Femur (tissue), 1 donor: ENCODE results near the gene CENPE.
"Not testable (repeated sequence)": the region's sequence is repeated elsewhere in the genome, so short reads cannot be mapped to it uniquely, and the experiment has no call there.

Experiments used
- DNase-seq: peaks from one replicate; pipeline ENCODE4 v3.0.0-alpha.2; 2017

The CENPE gene, protein sequence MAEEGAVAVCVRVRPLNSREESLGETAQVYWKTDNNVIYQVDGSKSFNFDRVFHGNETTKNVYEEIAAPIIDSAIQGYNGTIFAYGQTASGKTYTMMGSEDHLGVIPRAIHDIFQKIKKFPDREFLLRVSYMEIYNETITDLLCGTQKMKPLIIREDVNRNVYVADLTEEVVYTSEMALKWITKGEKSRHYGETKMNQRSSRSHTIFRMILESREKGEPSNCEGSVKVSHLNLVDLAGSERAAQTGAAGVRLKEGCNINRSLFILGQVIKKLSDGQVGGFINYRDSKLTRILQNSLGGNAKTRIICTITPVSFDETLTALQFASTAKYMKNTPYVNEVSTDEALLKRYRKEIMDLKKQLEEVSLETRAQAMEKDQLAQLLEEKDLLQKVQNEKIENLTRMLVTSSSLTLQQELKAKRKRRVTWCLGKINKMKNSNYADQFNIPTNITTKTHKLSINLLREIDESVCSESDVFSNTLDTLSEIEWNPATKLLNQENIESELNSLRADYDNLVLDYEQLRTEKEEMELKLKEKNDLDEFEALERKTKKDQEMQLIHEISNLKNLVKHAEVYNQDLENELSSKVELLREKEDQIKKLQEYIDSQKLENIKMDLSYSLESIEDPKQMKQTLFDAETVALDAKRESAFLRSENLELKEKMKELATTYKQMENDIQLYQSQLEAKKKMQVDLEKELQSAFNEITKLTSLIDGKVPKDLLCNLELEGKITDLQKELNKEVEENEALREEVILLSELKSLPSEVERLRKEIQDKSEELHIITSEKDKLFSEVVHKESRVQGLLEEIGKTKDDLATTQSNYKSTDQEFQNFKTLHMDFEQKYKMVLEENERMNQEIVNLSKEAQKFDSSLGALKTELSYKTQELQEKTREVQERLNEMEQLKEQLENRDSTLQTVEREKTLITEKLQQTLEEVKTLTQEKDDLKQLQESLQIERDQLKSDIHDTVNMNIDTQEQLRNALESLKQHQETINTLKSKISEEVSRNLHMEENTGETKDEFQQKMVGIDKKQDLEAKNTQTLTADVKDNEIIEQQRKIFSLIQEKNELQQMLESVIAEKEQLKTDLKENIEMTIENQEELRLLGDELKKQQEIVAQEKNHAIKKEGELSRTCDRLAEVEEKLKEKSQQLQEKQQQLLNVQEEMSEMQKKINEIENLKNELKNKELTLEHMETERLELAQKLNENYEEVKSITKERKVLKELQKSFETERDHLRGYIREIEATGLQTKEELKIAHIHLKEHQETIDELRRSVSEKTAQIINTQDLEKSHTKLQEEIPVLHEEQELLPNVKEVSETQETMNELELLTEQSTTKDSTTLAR (N-terminal part only)

DNA sequence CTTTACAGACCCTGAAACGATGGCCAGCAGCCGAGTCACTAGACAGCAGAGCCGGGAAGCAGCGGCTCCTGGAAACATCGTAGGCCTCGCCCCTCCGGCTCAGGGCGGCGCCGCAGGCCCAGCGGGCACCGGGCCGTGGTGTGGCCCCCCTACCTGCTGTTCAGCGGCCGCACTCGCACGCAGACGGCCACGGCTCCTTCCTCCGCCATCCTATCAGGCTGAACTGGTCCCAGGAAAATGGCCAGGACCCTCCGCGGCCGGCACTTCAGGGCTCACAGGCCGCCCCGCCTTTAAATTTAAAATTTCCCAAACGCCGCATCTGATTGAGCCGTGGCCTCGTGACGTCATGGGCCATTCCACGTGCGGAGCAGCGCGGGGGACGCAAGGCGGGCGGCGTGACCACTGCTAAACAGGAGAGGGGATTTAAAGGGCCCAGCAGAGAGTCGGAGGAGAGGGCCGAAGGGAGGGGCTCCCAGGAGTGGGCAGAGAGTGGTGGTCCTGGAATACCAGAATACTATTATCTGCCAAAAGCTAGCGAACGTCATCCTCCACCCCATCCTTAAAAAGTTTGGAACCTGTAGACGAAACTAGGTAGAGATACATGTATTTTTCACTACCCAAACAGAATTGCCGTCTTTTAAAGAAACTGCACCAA lies at the start of gene CENPE:
TSS of gene CENPE (minus strand) at position 233 of the 655 bp plus-strand sequence. CDS start at position 209, 24 bp downstream.
- DNase-seq, result peak; percentile 93

DNA sequence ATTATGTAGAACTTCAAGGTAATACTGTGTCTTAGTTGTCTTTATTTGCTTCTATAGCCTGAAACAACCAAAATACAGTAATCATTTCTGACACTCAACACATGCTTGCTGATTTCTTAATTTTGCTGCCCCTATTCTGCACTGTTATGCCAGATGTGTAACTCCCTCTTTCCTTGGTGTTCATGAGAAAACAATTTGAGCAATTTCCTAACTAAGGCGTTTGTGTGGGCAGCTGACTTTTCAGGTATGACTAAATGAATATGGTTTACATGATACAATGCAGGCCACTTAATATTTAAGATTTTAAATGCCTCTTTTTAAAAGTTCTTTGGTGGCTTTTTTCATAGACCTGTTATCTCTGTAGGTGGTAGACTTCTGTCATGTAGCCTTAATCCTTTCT lies 46.1 kb upstream of the CENPE start:
- no peak for DNase-seq

DNA sequence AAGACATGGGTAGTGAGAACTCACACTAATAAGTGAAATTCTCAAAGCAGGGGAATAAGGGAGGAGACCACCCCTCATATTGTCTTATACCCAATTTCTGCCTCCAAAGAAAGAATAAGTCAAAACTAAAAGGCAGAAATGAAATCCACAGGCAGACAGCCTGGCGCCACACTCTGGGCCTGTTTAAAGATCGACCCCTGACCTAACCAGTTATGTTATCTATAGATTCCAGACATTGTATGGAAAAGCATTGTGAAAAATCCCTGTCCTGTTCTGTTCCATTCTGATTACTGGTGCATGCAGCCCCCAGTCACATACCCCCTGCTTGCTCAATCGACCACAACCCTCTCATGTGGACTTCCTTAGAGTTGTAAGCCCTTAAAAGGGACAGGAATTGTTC lies 32.8 kb upstream of the CENPE start:
- not testable (repeated sequence) for DNase-seq

DNA sequence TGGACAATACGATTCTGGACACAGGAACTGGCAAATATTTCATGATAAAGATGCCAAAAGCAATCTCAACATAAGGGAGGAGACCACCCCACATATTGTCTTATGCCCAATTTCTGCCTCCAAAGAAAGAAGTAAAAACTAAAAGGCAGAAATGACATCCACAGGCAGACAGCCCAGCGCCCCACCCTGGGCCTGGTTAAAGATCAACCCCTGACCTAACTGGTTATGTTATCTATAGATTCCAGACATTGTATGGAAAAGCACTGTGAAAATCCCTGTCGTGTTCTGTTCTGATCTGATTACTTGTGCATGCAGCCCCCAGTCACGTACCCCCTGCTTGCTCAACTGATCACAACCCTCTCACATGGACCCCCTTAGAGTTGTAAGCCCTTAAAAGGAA lies 25.4 kb upstream of the CENPE start:
- DNase-seq, result not testable (repeated sequence)

DNA sequence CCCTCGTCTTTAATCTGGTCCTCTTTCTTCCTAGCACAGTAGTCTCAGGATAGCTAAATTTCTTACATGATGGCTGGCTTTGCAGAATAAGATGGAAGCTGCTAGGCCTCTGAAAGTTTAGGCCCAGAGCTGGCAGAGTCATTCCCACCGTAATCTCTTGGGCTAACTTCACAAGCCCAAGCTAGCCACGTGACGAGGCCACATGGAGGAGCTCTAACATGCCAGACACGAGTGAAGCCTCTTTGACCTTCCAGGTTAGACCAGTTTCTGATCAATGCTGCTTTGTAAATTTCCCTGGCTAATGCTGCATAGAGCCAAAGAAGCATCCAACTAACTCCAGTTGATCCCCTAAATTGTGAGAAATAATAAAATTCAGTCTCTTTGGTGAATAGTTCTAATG lies 9.5 kb upstream of the CENPE start:
- DNase-seq, result no peak

DNA sequence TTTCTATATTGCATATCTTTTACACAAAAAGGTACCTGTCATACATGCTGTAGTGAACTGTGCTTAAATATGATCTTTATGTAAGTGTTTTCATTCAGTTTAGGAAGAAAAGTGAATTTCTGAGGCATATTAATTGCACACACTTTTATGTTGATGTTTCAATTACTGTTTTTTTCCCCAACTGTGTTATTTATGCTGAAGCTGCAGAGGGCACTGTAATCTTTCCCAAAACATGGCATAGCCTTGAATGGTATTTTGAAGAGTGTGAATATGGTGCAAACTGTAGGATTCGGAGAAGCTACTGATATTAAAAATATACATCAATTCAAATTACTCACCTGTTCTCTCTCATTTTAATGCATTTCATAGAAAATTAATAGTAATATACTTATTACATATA lies 6.0 kb upstream of the CENPE start:
- DNase-seq, result no peak

DNA sequence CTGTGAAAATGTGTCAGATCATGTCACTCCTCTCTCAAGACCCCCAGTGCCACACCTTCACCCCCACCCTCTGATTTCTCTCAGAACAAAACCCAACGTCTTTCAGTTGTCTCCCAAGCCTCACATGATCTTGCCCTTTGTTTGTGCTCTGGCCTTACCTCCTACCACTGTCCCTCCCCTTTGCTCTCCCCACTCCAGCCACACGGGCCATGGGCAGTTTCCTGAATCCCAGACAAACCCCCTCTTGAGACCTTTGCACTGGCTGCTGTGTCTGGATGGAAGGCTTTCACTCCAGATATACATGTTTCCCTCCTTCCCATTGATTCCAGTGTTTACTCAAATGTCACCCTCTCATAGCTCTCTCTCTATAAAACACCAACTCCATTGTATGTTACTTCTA lies 3.6 kb upstream of the CENPE start:
- no peak for DNase-seq

DNA sequence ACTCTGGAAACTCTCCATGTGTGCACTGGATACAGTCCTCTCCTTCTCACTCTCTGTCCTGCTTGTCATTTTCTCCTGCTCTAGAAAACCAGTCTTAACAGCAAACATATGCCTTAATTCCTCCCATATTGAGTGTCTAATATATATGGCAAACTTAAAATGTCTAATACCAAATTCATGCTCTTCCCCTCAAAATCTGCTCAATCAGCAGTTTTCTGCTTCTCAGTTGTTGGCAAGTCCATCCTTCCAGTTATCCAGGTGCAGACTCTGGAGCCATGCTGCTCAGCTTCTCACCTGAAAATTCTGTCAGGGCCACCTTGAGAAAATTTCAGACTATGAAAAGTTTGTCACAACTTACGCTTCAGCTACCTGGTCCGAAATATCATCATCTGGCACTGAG lies 3.1 kb upstream of the CENPE start:
- DNase-seq, result no peak

DNA sequence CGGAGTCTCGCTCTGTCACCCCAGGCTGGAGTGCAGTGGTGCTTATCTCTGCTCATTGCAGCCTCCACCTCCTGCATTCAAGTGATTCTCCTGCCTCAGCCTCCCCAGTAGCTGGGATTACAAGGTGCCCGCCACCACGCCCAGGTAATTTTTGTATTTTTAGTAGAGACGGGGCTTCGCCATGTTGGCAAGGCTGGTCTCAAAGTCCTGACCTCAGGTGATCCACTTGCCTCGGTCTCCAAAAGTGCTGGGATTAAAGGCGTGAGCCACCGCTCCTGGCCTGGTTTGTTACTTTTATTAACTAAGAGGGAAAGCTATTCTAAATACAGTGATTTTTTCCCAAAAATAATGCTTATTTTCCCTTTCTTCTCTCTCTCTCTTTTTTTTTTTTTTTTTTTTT lies 866 bp upstream of the CENPE start:
- no peak for DNase-seq

DNA sequence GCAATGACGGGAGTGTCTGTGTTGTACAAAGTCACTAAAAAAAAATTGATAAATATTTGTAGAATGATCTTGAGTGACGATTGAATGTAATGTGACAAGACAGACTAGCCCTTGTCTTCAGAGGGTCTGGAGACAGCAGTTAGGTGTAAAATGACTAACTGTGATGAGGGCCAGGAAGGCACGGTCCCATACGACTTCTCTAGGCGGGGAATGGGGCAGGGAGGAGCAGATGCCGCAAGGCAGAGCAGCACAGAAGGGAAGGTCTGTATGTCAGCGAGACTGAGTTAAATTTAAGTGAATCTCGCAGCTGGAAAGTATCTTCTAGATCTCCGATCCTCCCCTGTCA lies 405 bp downstream of the CENPE start:
- no peak for DNase-seq

DNA sequence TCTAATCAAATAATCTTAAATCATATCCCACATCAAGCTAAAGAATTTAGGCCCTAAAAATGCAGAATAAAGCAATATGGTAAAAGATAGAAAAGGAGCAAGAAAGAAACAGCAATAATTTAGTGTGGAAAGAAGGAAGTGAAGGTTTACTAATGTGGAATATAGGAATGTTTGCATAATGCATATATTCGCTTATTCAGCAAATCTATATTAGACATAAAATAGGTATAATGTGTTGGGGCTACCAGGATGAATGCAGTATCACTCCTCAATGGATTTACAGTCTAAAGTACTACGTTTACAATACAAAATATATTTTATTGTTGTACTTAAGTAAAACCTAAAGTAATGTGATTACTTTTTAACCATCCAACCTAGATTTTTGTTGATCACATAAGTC lies 4.7 kb downstream of the CENPE start:
- no peak for DNase-seq

DNA sequence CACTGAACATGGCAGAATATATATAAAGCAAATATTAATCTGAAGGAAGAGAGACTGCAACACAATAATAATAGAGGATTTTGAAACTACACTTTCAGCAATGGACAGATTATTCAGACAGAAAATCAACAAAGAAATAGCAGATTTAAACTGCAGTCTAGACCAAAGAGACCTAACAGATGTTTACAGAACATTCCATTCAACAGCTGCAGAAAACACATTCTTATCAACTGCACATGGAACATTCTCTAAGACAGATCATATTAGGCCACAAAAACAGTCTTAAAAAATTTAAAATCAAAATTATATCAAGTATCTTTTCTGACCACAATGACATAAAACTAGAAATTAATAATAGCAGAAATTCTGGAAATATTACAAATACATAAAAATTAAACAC lies 27.1 kb downstream of the CENPE start:
- no peak for DNase-seq

DNA sequence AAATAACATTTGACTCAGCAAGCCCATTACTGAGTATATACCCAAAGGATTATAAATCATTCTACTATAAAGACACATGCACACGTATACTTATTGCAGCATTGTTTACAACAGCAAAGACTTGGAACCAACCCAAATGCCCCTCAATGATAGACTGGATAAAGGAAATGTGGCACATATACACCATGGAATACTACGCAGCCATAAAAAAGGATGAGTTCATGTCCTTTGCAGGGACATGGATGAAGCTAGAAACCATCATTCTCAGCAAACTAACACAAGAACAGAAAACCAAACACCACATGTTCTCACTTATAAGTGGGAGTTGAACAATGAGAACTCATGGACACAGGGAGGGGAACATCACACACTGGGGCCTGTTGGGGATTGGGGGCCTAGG lies 28.4 kb downstream of the CENPE start:
- not testable (repeated sequence) for DNase-seq

DNA sequence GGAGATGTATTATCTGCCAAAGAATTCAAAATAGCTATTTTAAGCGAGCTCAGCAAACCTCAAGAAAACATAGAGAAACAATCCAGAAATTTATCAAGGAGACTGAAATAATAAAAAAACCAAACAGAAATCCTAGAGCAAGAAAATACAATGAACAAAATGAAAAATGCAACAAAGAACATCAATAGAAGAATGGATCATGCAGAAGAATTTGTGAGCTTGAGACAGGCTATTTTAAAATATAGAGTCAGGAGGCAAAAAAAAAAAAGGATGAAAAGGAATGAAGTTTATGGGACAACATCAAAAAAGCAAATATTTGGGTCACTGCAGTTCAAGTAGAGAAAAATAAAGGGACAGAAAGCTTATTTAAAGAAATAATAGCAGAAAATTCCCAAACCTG lies 29.1 kb downstream of the CENPE start:
- DNase-seq, result no peak

DNA sequence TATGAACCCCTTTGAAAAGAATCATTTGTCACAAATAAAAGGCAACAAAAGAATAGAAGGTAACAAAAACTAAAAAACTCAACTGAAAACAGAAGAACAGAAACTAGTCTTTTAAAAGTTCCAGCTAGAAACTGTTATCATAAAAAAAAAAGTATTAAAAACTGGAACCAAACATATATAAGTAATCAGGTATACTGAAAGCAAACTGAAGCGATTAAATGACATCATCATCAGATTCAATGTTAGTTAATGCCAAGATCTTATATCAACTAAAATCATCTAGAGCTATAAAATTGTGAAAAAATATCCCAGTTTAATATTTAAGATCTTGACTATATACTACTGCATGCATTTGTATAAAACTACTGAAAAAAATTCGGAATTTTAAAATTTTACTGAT lies 36.0 kb downstream of the CENPE start:
- DNase-seq, result no peak

DNA sequence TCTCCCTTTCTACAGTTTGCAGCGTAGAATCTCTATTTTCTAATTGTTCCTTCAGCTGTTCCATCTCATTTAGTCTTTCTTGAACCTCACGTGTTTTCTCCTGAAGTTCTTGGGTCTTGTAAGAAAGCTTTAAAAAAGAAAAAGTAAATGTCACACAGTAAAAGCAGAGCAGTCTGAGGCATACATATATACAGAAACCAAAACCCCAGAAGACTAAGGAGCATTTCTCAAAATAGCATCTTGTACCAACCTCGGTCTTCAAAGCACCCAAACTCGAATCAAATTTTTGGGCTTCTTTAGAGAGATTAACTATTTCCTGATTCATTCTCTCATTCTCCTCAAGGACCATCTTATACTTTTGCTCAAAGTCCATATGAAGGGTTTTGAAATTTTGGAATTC lies 39.4 kb downstream of the CENPE start:
- no peak for DNase-seq

DNA sequence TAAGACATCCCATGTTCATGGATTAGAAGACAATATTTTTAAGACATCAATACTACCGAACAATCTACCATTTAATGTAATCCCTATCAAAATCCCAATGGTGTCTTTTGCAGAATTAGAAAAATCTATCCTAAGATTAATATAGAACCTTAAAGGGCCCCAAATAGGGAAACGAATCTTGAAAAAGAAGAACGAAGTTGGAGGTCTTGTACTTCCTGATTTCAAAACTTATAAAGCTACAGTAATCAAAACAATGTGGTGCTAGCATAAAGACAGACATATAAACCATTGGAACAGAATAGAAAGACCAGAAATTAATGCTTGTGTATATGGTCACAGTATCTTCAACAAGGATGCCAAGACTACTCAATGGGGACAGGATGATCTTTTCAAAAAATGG lies 42.0 kb downstream of the CENPE start:
- no peak for DNase-seq

DNA sequence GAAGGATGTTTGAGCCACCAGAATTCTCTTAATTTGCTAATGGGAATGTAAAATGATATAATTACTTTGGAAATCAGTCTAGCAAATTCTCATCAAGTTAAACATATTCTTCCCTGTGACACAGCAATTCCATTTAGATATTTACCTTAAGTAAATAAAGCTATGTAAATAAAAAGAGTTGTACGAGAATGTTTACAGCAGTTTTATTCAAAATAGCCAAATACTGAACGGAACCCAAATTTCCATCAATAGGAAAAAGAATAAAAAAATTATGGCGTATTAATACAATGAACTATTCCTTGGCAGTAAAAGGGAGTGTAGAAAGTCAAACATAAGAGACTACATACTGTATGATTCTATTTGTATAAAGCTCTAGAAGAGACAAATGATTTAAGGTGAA lies 45.8 kb downstream of the CENPE start:
- no peak for DNase-seq

DNA sequence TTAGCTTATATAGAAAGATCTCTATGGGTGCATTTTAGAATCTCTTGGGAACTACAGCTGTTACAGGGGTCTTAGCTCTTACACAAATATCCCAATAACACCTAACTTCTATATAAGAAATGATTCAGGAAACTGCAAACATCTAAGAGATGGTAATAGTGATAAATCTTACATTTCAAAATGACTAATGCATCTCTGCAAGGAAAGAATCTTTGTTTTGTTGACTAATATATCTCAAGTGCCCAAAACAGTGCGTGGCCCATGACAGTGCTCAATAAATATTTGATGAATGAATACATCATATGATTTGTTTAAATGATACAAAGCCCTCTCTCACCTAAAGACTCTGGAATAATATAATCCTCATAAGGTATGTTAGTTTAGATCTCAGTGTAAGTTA lies 47.5 kb downstream of the CENPE start:
- no peak for DNase-seq

DNA sequence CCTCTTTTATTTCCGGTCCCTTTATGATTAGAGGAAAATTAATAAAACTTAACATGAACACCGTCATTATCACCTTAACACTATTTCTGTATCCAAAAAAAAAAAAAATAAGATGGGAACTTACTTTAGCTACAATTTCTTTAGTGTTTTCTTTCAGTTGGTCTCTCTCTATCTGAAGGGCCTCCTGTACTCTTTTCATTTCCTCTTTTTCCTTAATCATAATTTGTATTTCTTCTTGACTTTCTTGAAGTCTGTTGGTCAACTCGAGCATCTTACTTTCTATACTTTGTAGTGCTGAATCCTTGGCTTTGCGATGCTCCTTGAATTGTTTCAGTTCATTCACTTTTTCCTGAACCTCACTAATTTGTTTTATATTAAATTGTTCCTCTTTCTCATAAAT lies 53.2 kb downstream of the CENPE start:
- DNase-seq, result no peak

DNA sequence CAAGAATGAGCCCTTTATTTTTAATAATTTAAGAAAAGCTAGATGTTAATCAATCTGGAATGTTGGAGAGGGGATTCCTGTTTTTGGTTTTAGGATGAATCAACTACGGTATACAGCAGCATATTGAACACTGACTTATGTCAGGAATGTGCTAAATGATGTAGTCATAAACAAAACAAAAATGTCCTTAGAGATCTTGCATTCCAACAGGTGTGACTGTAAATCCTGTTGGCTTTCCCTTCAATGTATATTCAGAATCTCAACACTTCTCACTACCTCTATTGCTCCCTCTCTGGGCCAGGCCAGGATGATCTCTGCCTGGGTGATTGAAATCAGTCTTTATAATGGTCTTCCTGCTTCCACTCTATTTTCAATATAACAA lies 60.7 kb downstream of the CENPE start:
- no peak for DNase-seq

DNA sequence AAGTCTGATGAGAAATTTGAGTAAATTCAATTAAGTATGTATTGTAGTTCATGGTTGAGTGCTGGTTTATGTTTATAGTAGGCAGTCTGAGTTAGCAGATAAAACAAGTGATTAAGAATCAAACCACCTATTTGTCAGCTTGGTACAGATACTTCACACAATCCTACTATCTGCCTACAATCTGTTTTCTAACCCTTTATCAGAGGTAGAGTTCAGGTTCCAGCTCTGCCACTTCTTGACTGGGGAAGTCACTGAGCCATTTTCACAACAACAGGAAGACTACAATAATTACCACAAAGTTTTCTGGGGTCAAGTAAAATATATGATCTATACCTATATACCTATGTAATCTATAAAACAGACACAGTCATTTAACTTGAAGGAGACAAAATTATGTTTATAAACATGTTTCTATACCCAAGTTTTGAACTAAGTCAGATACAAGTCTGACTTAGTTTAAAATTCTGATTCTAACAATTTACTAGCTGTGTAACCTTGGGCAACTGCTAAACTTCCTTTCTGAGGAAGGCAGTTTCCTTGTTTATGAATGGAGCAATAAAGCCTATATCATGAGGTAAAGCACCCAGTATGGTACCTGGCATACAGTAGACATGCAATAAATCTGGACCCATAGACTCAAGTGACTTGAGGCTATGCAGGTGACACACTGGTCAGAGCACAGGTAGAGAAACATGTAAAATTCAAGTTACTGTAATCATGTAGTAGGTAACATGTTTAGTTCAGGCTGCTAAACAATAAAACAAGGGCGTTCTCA lies 61.3 kb downstream of the CENPE start:
- DNase-seq, result no peak
